Peyer's patch (tissue), 4 donors: ENCODE data around the gene BEND5.

Source experiments
- CTCF ChIP-seq, 6 experiments: fragments of 450-650 bp in 4 of 6; fragments of 200-600 bp in 2 of 6; sonication (generic) in 1 of 6; IDR thresholded peaks; one replicate each; pipeline ENCODE4 v1.5.1; 2017 to 2019; ENCODE audit warnings: antibody characterized with exemption in 6 of 6, mild to moderate bottlenecking in 3 of 6, moderate library complexity in 1 of 6
- POLR2A ChIP-seq, 2 donors: fragments of 450-650 bp; IDR thresholded peaks; one replicate each; pipeline ENCODE4 v1.5.1; 2017; ENCODE audit warnings: antibody characterized with exemption in 2 of 2, mild to moderate bottlenecking in 2 of 2, moderate library complexity in 2 of 2

GRCh38 chr1:48730164-48730910 is 46.4 kb downstream of the BEND5 start:
- TF ChIP-seq CTCF (IDR thresholded peaks at IDR 0.05) (no peak), POLR2A (IDR thresholded peaks at IDR 0.05) (no peak)
